SHP77 treated with DMSO at 0.1 percent for 48 hours (cell line): ENCODE measurements around the gene BBS9.

Experiments
- DNase-seq: peaks from one replicate; lab custom pipeline; 2025; lab: John Stamatoyannopoulos, UW

BBS9 gene

DNA sequence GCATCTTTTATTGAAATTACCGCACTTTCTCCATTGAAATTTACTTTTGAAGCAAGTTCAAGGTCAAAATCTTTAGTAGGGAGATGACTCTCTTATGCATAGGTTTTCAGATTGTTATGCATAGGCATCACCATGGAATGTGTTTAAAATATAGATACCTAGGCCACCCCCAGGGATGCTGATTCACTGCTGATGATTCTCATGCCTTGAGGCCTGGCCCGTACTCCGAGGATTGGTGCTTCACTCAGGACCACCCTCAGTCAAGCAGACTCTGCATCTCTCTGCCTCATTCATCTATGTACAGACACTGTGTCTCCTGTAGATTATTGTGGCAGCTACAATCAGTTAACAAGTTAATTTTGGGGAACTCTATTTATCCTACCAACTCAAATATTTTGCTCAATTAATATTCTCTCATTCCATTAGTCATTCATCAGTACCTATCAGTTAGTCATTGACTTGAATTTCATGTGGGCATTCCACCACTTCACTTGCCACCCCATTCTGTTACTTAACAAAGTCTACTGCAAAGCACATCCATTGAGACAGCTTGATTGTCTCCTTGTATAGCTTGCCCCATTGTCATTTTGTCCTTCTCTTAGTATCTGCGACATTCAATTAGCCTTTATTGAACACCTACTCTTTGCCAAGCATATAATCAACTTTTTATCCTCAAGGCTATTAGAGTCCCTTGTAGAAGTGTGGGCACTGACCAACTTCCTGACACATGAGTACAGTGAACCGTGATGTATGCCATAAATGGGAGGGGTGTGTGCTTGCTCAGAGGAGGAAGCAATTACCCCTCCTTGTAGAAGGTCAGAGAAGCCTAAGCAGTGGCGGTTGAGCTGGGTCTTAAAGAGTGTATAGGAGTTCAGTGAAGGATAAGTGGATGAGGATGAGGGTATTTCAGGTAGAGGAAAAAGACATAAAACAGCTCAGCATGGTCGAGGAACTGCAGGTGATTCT, 520.4 kb downstream of the BBS9 start:
- no peak for DNase-seq

DNA sequence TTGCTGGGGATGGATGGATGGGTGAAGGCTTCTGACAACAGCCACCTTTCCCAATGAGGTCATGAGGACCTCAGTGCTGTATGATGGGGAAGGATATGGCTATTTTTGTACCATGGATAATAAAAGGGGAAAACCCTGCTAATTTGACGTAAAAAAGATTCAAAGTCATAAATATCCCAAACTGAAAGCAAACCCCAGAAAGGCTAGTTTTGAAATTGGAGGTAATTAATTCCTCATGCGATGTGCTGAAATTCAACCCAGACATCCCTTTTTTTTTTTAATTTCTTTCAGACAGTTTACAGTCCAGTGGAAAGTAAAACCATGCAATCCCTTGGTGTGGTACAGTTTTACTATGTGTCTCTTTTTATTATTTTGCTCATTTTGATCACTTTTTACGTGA, 521.5 kb downstream of the BBS9 start:
- DNase-seq, result no peak

DNA sequence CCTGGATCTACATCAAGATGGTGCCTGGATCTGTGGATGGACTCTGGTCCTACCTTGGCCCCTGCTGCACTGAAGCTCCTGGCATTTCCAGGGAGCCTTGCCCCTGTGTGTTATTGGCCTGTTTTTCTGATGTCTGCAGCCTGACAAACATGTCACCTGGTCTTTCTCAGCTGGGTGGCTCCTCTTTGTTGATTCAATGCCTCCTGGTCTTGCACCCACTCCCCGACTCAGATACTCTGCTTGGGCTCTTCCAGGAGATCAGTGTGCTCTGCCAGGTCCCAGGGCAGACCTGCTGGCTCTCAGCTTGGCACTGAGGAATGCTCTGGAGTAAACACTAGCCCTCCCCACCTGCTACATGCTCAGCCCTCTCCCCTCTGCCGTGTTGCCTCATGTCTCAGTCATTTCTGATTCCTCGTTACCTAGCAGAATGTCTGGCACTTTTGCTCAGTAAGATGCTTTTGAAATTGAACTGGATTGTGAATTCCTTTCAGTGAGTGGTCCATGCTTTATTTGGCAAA, 522.7 kb downstream of the BBS9 start:
- DNase-seq, result no peak

GRCh38 chr7:33654676-33655075, 525.3 kb downstream of the BBS9 start:
- no peak for DNase-seq
